H1 (cell line): ENCODE data around the gene GAB2. TPM values are rescaled to one million over a fixed set of nuclear protein-coding genes. Genes with fewer than 3 reads are reported as not detected.

Source experiments
- CHD2 ChIP-seq: IDR thresholded peaks from 2 replicates; pipeline ENCODE4 v1.6.1; 2012; ENCODE audit warnings: low read length, improper control_type of control experiment
- EGR1 ChIP-seq: IDR thresholded peaks from 2 replicates; pipeline ENCODE4 v1.6.1; 2011; ENCODE audit warnings: low read depth, low read length, borderline replicate concordance
- FOSL1 ChIP-seq: IDR thresholded peaks from 2 replicates; pipeline ENCODE4 v1.6.1; 2011; ENCODE audit warnings: mild to moderate bottlenecking, low read depth, low read length, moderate library complexity; ENCODE audit not compliant: insufficient read depth
- KDM4A ChIP-seq: IDR thresholded peaks from one replicate; pipeline ENCODE4 v1.7.1; 2012; ENCODE audit warnings: low read depth, mild to moderate bottlenecking, moderate library complexity, low read length, inconsistent platforms; ENCODE audit not compliant: severe bottlenecking
- TAF7 ChIP-seq: optimal IDR thresholded peaks from 2 replicates; pipeline ENCODE3; 2011; ENCODE audit warnings: low read depth, mild to moderate bottlenecking, inconsistent platforms, low read length, moderate library complexity, borderline replicate concordance
- polyA plus RNA-seq, 7 experiments: library from polyadenylated mRNA; depleted of rRNA in 3 of 7; stranded (reverse) in 5 of 7; unstranded in 2 of 7; fragments of >200 nt in 5 of 7; fragments of 200-250 nt in 2 of 7; gene quantifications; 1 replicate in 5 of 7; 2 replicates in 1 of 7; 4 replicates in 1 of 7; pipeline versions ENCODE4 v1.2.1 to v1.2.3, GENCODE V29; 2011 to 2013; ENCODE audit warnings: missing spikeins in 2 of 7, mixed read lengths in 2 of 7
- total RNA-seq: library from RNA; stranded (reverse); fragmentation: NEBNext Ultra II Directional; extraction: Animal tissue kit (Norgen Biotek cat#: 25700); gene quantifications from 2 replicates; pipeline ENCODE4 v1.2.1, GENCODE V29; 2021
- TF ChIP-seq, protein P1 (sequence below), 3 experiments: IDR thresholded peaks; 1 replicate in 2 of 3; 2 replicates in 1 of 3; pipeline versions ENCODE4 v1.5.1 to v1.6.1; 2011; ENCODE audit warnings: low read length in 3 of 3, mild to moderate bottlenecking in 3 of 3, inconsistent platforms in 2 of 3, low read depth in 1 of 3, moderate library complexity in 1 of 3; ENCODE audit not compliant: insufficient read depth in 1 of 3; ENCODE audit errors: control extremely low read depth in 1 of 3

Gene GAB2
- total and polyA plus RNA-seq, 2 of the 8 experiments (the other 6 are each of a cell fraction or from before 2014, with no cell fraction given), result 6.3 to 14.0 TPM

DNA sequence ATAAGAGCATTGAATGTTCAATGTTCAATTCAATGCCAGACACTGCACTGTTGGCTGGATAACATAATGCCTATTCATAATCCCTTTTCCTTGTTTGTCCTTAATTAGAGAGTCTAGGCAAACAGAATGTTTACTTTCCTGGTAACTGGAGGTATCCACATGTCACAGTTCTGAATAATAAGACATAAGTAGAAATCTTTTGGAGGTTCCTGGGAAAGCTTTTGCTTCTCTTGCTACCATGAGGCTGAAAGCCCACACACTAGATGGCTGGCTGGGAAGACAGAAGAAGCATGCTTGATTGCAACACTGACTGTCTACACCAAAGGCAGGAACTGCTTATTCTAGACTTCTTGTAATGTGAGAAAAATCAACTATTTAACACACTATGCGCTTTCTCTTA, 79.5 kb downstream of the GAB2 start (continued):
- no peak for TF ChIP-seq EGR1
- TF ChIP-seq CHD2, result no peak
- TF ChIP-seq, protein P1, sequence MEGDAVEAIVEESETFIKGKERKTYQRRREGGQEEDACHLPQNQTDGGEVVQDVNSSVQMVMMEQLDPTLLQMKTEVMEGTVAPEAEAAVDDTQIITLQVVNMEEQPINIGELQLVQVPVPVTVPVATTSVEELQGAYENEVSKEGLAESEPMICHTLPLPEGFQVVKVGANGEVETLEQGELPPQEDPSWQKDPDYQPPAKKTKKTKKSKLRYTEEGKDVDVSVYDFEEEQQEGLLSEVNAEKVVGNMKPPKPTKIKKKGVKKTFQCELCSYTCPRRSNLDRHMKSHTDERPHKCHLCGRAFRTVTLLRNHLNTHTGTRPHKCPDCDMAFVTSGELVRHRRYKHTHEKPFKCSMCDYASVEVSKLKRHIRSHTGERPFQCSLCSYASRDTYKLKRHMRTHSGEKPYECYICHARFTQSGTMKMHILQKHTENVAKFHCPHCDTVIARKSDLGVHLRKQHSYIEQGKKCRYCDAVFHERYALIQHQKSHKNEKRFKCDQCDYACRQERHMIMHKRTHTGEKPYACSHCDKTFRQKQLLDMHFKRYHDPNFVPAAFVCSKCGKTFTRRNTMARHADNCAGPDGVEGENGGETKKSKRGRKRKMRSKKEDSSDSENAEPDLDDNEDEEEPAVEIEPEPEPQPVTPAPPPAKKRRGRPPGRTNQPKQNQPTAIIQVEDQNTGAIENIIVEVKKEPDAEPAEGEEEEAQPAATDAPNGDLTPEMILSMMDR (IDR thresholded peaks at IDR 0.05; ENCODE audit: control extremely low read depth in 1 of 3, insufficient read depth in 1 of 3, low read depth in 1 of 3, low read length in 3 of 3), result no peak
- TF ChIP-seq KDM4A, result no peak
- TF ChIP-seq FOSL1, result no peak
- TF ChIP-seq TAF7, result no peak
